Astrocyte (in vitro differentiated cells and primary cell): Measurements from ENCODE around the gene MCAM. TPM values are rescaled to one million over a fixed set of nuclear protein-coding genes. Genes with fewer than 3 reads are reported as not detected.

ENCODE experiments used
- DNase-seq: peaks from one replicate; pipeline ENCODE4 v3.0.0-alpha.2; 2010; ENCODE audit warnings: low read depth
- FAIRE-seq: peaks from 2 replicates; lab custom pipeline; 2011; peaks lifted over from hg19 to GRCh38; lab: Jason Lieb, UNC
- H2AFZ ChIP-seq: 2 replicates; pipeline ENCODE4 v1.6.0; 2012; ENCODE audit warnings: low read depth, low read length, inconsistent platforms
- H3K27ac ChIP-seq: 2 replicates; pipeline ENCODE4 v1.5.1; 2011; ENCODE audit warnings: low read depth, low read length, inconsistent platforms
- H3K27me3 ChIP-seq: 2 replicates; pipeline ENCODE4 v1.6.0; 2011; ENCODE audit warnings: low read length, inconsistent platforms; ENCODE audit not compliant: insufficient read depth
- H3K36me3 ChIP-seq: 2 replicates; pipeline ENCODE4 v1.5.1; 2011; ENCODE audit warnings: low read length, inconsistent platforms; ENCODE audit not compliant: insufficient read depth
- H3K4me1 ChIP-seq: 2 replicates; pipeline ENCODE4 v1.5.1; 2011; ENCODE audit warnings: low read length, inconsistent platforms; ENCODE audit not compliant: insufficient read depth
- H3K4me2 ChIP-seq: 2 replicates; pipeline ENCODE4 v1.6.0; 2012; ENCODE audit warnings: low read length, inconsistent platforms
- H3K4me3 ChIP-seq: 2 replicates; pipeline ENCODE4 v1.5.1; 2011; ENCODE audit warnings: low read depth, mild to moderate bottlenecking, low read length, inconsistent platforms; ENCODE audit not compliant: insufficient read depth
- H3K79me2 ChIP-seq: 2 replicates; pipeline ENCODE4 v1.6.0; 2012; ENCODE audit warnings: mild to moderate bottlenecking, low read length, inconsistent platforms; ENCODE audit not compliant: insufficient read depth
- H3K9ac ChIP-seq: 2 replicates; pipeline ENCODE4 v1.6.0; 2012; ENCODE audit warnings: mild to moderate bottlenecking, low read length, inconsistent platforms
- H3K9me3 ChIP-seq: 2 replicates; pipeline ENCODE4 v1.5.1; 2012; ENCODE audit warnings: low read depth, mild to moderate bottlenecking, low read length, inconsistent platforms; ENCODE audit not compliant: insufficient read depth
- H4K20me1 ChIP-seq: 2 replicates; pipeline ENCODE4 v1.6.0; 2012; ENCODE audit warnings: low read length, inconsistent platforms; ENCODE audit not compliant: insufficient read depth
- H3K27ac Mint-ChIP-seq: one replicate; pipeline ENCODE4 v1.8.0; 2021; ENCODE audit warnings: mild to moderate bottlenecking, mixed read lengths; ENCODE audit not compliant: unreplicated experiment
- H3K27me3 Mint-ChIP-seq: one replicate; pipeline ENCODE4 v1.8.0; 2021; ENCODE audit warnings: low read depth, mixed read lengths; ENCODE audit not compliant: unreplicated experiment
- H3K36me3 Mint-ChIP-seq: one replicate; pipeline ENCODE4 v1.8.0; 2021; ENCODE audit warnings: low read depth, mixed read lengths; ENCODE audit not compliant: unreplicated experiment
- H3K4me1 Mint-ChIP-seq: one replicate; pipeline ENCODE4 v1.8.0; 2021; ENCODE audit warnings: low read depth, mixed read lengths; ENCODE audit not compliant: unreplicated experiment
- H3K4me3 Mint-ChIP-seq: one replicate; pipeline ENCODE4 v1.8.0; 2021; ENCODE audit warnings: mild to moderate bottlenecking, moderate library complexity, mixed read lengths; ENCODE audit not compliant: unreplicated experiment
- H3K9me3 Mint-ChIP-seq: one replicate; pipeline ENCODE4 v1.8.0; 2021; ENCODE audit warnings: mild to moderate bottlenecking, mixed read lengths; ENCODE audit not compliant: unreplicated experiment
- CTCF ChIP-seq: IDR thresholded peaks from 2 replicates; pipeline ENCODE4 v1.5.1; 2011; ENCODE audit warnings: low read depth, mild to moderate bottlenecking, inconsistent platforms, low read length, moderate library complexity; ENCODE audit not compliant: insufficient read depth
- EZH2 ChIP-seq: IDR thresholded peaks from 2 replicates; pipeline ENCODE4 v1.6.1; 2012; ENCODE audit warnings: mild to moderate bottlenecking, low read length, inconsistent platforms; ENCODE audit not compliant: insufficient read depth
- total RNA-seq: library from RNA; stranded (reverse); gene quantifications from 2 replicates; pipeline ENCODE4 v1.2.1, GENCODE V29; 2021

The MCAM gene
- total RNA-seq, 1 donor from 2014 or later, result 213 TPM

- TF ChIP-seq EZH2, result no peak
- TF ChIP-seq CTCF, result no peak
- no peak for DNase-seq
- peaks cover 6% of the 10 kb centered on the region for H3K36me3 Mint-ChIP-seq
- Histone ChIP-seq H3K9me3 (no peaks in the 10 kb centered on the region), H3K4me1 (peaks cover 43% of the 10 kb centered on the region), H3K9ac (peak overlapping the region; percentile 51), H3K27me3 (peaks cover 6% of the 10 kb centered on the region), H3K27ac (no peak overlapping the region), H2AFZ (no peak overlapping the region), H3K79me2 (peaks cover 32% of the 10 kb centered on the region), H3K4me3 (peak overlapping the region; percentile 36), H3K36me3 (no peaks in the 10 kb centered on the region), H4K20me1 (peaks cover 9% of the 10 kb centered on the region), H3K4me2 (peak overlapping the region; percentile 86)
- peaks cover 15% of the 10 kb centered on the region for H3K4me1 Mint-ChIP-seq
- no peak overlapping the region for H3K27ac Mint-ChIP-seq
- peaks cover 9% of the 10 kb centered on the region for H3K27me3 Mint-ChIP-seq
- H3K4me3 Mint-ChIP-seq, result peak overlapping the region; percentile 78
- peaks cover 2% of the 10 kb centered on the region for H3K9me3 Mint-ChIP-seq
- no peak for FAIRE-seq
Measured at GRCh38 chr11:119336744-119337469, 20.0 kb upstream of the MCAM start.

- Histone ChIP-seq H3K9me3 (no peaks in the 10 kb centered on the region), H4K20me1 (peaks cover 9% of the 10 kb centered on the region), H3K27me3 (peaks cover 2% of the 10 kb centered on the region), H3K36me3 (no peaks in the 10 kb centered on the region), H3K27ac (no peak overlapping the region), H3K4me1 (peaks cover 43% of the 10 kb centered on the region), H3K9ac (no peak overlapping the region), H3K4me3 (no peak overlapping the region), H2AFZ (no peak overlapping the region), H3K79me2 (peaks cover 32% of the 10 kb centered on the region), H3K4me2 (peak overlapping the region; percentile 92)
- DNase-seq, result no peak
- FAIRE-seq, result no peak
- peaks cover 4% of the 10 kb centered on the region for H3K36me3 Mint-ChIP-seq
- no peak for TF ChIP-seq CTCF
- TF ChIP-seq EZH2, result no peak
- H3K27ac Mint-ChIP-seq, result no peak overlapping the region
- peak overlapping the region; percentile 100 for H3K4me3 Mint-ChIP-seq
- H3K27me3 Mint-ChIP-seq, result peaks cover 2% of the 10 kb centered on the region
- peaks cover 15% of the 10 kb centered on the region for H3K4me1 Mint-ChIP-seq
- H3K9me3 Mint-ChIP-seq, result no peaks in the 10 kb centered on the region
Measured at GRCh38 chr11:119335655-119336543, 19.0 kb upstream of the MCAM start.
